CD4-positive, CD25-positive, alpha-beta regulatory T cell (primary cell): ENCODE measurements around the gene CFAP46. TPM values are rescaled to one million over a fixed set of nuclear protein-coding genes. Genes with fewer than 3 reads are reported as not detected.

Experiments
- ATAC-seq, 2 donors: fragments of 150-1000 bp; cut with Tn5 transposase; one replicate each; pipeline ENCODE4 v1.10.0; 2021; ENCODE audit warnings: low read depth in 2 of 2, moderate number of reproducible peaks in 2 of 2, moderate library complexity in 1 of 2
- DNase-seq, 3 donors: peaks; one replicate each; pipeline versions ENCODE4 v3.0.0 to v3.0.0-alpha.2; 2012 to 2022; ENCODE audit warnings: mixed read lengths in 1 of 3
- H3K27ac ChIP-seq: one replicate; pipeline ENCODE4 v1.7.0; 2013; ENCODE audit warnings: mild to moderate bottlenecking, low read length; ENCODE audit not compliant: insufficient read depth, poor library complexity, severe bottlenecking
- H3K27me3 ChIP-seq: one replicate; pipeline ENCODE4 v1.7.0; 2013; ENCODE audit warnings: low read length; ENCODE audit not compliant: control insufficient read depth, insufficient read depth
- H3K36me3 ChIP-seq: one replicate; pipeline ENCODE4 v1.7.0; 2013; ENCODE audit warnings: mild to moderate bottlenecking, low read length, moderate library complexity; ENCODE audit not compliant: control insufficient read depth, insufficient read depth
- H3K4me1 ChIP-seq: 2 replicates; pipeline ENCODE4 v1.7.0; 2013; ENCODE audit warnings: mild to moderate bottlenecking, low read length; ENCODE audit not compliant: insufficient read depth, control insufficient read depth, poor library complexity, severe bottlenecking
- H3K4me3 ChIP-seq: one replicate; pipeline ENCODE4 v1.7.0; 2013; ENCODE audit warnings: low read depth, mild to moderate bottlenecking, low read length, moderate library complexity
- H3K9me3 ChIP-seq, 2 experiments: 1 replicate in 1 of 2; 2 replicates in 1 of 2; pipeline ENCODE4 v1.7.0; 2013; ENCODE audit warnings: low read length in 2 of 2, mild to moderate bottlenecking in 1 of 2, moderate library complexity in 1 of 2; ENCODE audit not compliant: control insufficient read depth in 2 of 2
- H3K27ac Mint-ChIP-seq, 3 donors: one replicate each; pipeline ENCODE4 v1.8.0; 2020 to 2022; ENCODE audit warnings: mild to moderate bottlenecking in 3 of 3, mixed read lengths in 3 of 3, moderate library complexity in 2 of 3
- H3K27me3 Mint-ChIP-seq: one replicate; pipeline ENCODE4 v1.8.0; 2022; ENCODE audit warnings: mild to moderate bottlenecking, mixed read lengths
- H3K36me3 Mint-ChIP-seq: one replicate; pipeline ENCODE4 v1.8.0; 2020; ENCODE audit warnings: mixed read lengths
- H3K4me1 Mint-ChIP-seq, 4 donors: one replicate each; pipeline ENCODE4 v1.8.0; 2020 to 2022; ENCODE audit warnings: mixed read lengths in 4 of 4, mild to moderate bottlenecking in 1 of 4
- H3K4me3 Mint-ChIP-seq, 4 donors: one replicate each; pipeline ENCODE4 v1.8.0; 2020 to 2022; ENCODE audit warnings: mild to moderate bottlenecking in 4 of 4, mixed read lengths in 4 of 4, moderate library complexity in 3 of 4
- H3K9me3 Mint-ChIP-seq, 7 donors: one replicate each; pipeline ENCODE4 v1.8.0; 2020 to 2022; ENCODE audit warnings: mixed read lengths in 7 of 7, mild to moderate bottlenecking in 3 of 7, moderate library complexity in 2 of 7
- polyA plus RNA-seq, 4 donors: library from polyadenylated mRNA; unstranded; fragments of 300-500 nt; fragmentation: Illumina TruSeq; gene quantifications; one replicate each; pipeline ENCODE4 v1.2.3, GENCODE V29; 2021
- total RNA-seq: library from RNA; stranded (reverse); gene quantifications from one replicate; pipeline ENCODE4 v1.2.3, GENCODE V29; 2022

CFAP46 gene
- total and polyA plus RNA-seq, 5 donors from 2014 or later: not detected

DNA sequence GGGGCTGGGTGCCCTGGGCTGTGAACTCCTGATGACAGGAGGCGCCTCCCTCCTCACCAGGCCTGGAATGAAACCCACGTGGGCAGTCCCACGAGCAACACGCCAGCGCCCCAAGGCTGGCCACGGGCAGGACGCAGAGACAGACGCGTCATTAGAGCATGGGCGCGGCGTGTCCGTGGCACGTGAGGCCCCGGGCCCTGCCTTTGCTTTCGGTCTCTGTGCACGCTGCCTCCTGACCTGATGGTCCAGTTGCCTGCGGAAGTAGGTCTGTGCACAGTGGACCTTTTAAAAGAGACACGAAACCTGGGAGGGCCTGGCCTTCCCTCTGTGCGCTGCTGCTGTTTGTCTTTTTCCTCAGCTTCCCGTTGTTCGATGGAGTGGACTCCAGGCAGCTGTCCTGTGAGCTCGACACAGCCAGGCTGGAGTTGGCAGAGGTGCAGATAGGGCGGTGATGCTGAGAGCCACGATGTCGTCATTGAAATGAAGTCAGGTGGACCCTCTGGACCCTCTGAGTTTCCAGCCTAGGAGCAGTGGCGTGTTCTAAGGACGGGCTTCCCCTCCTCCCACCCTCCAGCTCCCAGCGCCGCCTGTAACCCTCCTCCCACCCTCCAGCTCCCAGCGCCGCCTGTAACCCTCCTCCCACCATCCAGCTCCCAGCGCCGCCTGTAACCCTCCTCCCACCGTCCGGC is 40.1 kb upstream of the CFAP46 start:
- H3K4me1 Mint-ChIP-seq: no peaks in the 10 kb centered on the region
- no peak overlapping the region for H3K4me3 Mint-ChIP-seq
- Histone ChIP-seq H3K36me3 (no peaks in the 10 kb centered on the region), H3K27ac (no peak overlapping the region), H3K4me1 (no peaks in the 10 kb centered on the region), H3K9me3 (no peaks in the 10 kb centered on the region), H3K4me3 (no peak overlapping the region), H3K27me3 (no peaks in the 10 kb centered on the region)
- no peaks in the 10 kb centered on the region for H3K36me3 Mint-ChIP-seq
- H3K27me3 Mint-ChIP-seq: no peaks in the 10 kb centered on the region
- ATAC-seq (no peak), DNase-seq (no peak)
- peak overlapping the region in 1 of 3 donors; percentile 47 for H3K27ac Mint-ChIP-seq
- H3K9me3 Mint-ChIP-seq: peaks cover 0 to 2% (median 0%) of the 10 kb centered on the region in 7 donors

DNA sequence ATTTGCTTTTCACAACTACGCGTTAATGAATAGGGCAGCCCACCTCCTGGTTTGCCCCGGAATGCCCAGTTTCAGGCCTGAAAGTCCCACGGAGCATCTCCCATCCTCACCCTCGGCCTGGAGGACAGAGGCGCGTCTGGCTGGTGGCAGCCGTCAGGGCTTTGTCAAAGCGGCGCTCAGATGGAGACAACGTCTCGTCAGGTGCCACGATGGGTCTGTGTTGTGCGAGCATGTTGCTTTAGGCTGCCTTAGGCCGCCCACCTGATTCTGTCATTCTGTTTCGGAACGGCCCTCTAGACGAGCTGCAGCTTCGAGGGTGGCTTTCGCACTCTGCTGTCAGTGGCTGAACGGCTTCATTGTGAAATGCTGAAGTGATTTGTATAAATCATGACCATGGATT is 39.4 kb upstream of the CFAP46 start:
- Histone ChIP-seq H3K4me3 (no peak overlapping the region), H3K36me3 (no peaks in the 10 kb centered on the region), H3K27ac (no peak overlapping the region), H3K9me3 (no peaks in the 10 kb centered on the region), H3K4me1 (no peaks in the 10 kb centered on the region), H3K27me3 (no peaks in the 10 kb centered on the region)
- no peak overlapping the region for H3K27ac Mint-ChIP-seq
- no peaks in the 10 kb centered on the region for H3K4me1 Mint-ChIP-seq
- no peaks in the 10 kb centered on the region for H3K27me3 Mint-ChIP-seq
- ATAC-seq: no peak
- no peak for DNase-seq
- H3K9me3 Mint-ChIP-seq: peaks cover 0 to 2% (median 0%) of the 10 kb centered on the region in 7 donors
- H3K36me3 Mint-ChIP-seq: no peaks in the 10 kb centered on the region
- no peak overlapping the region for H3K4me3 Mint-ChIP-seq

DNA sequence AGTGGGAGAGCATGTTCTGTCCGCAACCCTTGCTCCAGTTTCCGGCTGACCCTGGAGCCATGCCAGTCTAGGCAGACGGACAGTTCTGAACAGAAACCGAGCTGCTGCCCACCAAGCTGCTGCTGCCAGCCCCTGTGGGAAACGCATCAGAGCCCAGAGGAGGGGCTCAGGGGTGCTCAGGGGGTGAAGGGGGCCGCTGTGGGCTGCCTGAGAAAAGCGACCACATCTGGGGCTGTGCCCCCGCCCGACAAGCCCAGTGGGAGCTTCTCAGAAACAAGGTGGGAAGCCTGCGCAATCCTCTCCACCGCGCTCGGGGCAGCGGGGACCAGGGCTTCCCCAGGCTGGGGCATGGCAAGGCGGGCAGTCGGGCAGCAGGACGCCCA is 38.8 kb upstream of the CFAP46 start:
- Histone ChIP-seq H3K4me3 (no peak overlapping the region), H3K36me3 (no peaks in the 10 kb centered on the region), H3K9me3 (no peaks in the 10 kb centered on the region), H3K4me1 (no peaks in the 10 kb centered on the region), H3K27me3 (no peaks in the 10 kb centered on the region), H3K27ac (no peak overlapping the region)
- Mint-ChIP-seq H3K4me3 (no peak overlapping the region), H3K36me3 (no peaks in the 10 kb centered on the region), H3K9me3 (peaks cover 0 to 2% (median 0%) of the 10 kb centered on the region in 7 donors), H3K27ac (no peak overlapping the region), H3K27me3 (no peaks in the 10 kb centered on the region), H3K4me1 (no peaks in the 10 kb centered on the region)
- ATAC-seq (no peak), DNase-seq (no peak)

DNA sequence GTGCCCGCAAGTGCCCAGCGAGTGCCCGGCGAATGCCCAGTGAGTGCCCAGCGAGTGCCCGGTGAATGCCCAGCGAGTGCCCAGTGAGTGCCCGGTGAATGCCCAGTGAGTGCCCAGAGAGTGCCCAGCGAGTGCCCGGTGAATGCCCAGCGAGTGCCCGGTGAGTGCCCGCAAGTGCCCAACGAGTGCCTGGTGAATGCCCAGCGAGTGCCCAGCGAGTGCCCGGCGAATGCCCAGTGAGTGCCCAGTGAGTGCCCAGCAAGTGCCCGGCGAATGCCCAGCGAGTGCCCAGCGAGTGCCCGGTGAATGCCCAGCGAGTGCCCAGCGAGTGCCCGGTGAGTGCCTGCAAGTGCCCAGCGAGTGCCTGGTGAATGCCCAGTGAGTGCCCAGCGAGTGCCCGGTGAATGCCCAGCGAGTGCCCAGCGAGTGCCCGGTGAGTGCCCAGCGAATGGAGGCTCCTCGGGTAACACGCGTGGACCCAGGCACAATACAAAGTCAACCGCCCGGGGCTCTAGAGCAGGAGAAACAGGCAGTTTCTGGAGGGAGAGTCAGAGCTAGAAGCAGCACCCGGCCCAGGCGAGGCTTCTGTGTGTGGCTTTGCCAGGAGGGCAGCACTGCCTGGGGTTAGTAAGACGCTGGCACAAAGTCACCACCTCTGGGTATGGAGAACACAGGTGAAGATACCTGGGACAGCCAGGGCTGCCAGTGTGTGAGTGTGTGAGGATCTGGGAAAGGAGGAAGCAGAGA is 38.2 kb upstream of the CFAP46 start:
- no peaks in the 10 kb centered on the region for H3K9me3 ChIP-seq
- no peak for DNase-seq

DNA sequence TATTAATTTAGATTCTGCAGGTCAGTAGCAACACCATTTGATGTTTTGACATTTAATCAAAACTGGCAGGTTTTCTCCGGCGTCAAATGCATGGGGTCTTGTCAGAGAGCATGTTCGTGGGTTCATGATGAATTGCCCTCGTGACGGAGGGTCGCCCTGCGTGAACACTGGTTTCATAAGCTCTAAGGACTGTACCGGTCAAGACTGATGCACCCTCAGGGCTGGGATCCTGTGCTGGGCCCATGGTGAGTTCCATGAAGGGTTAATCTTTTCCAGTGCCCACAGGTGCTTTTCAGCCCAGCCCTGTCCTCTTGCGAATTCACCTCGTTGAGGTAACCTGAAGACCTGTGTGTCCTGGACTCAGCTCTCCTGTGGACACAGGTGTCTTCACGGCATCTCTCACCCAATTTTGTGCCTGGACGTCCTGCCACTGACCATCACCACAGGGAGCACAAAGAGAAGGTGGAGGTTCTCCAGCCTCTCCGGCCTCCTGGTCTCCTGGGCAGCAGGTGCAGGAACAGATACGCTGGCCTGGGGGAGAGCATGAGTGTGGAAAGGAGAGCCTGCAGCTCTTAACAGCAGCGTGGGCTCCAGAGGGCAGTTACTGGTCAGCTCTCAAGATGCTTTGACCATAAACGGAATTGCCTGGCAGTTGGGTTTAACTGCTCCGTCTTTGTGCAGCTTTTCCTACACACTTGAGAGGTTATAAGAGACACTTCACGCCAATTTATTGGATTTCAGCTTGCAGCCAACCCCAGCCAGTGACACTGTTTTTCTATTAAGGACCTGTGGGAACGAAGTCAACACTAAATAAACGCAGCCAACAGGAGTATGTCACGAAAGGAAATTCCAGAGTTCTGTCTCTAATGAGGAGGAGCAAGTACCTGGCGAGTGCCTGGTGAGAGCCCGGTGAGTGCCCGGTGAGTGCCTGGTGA is 37.4 kb upstream of the CFAP46 start:
- H3K36me3 Mint-ChIP-seq: no peaks in the 10 kb centered on the region
- Histone ChIP-seq H3K27me3 (no peaks in the 10 kb centered on the region), H3K4me3 (no peak overlapping the region), H3K4me1 (no peaks in the 10 kb centered on the region), H3K27ac (no peak overlapping the region), H3K36me3 (no peaks in the 10 kb centered on the region), H3K9me3 (no peaks in the 10 kb centered on the region)
- DNase-seq (no peak), ATAC-seq (no peak)
- H3K27me3 Mint-ChIP-seq: no peaks in the 10 kb centered on the region
- peaks cover 0 to 2% (median 0%) of the 10 kb centered on the region in 7 donors for H3K9me3 Mint-ChIP-seq
- H3K27ac Mint-ChIP-seq: no peak overlapping the region
- no peaks in the 10 kb centered on the region for H3K4me1 Mint-ChIP-seq
- H3K4me3 Mint-ChIP-seq: no peak overlapping the region

More for the DNA sequence above, 38.2 kb upstream of the CFAP46 start:
- Mint-ChIP-seq H3K27me3 (no peaks in the 10 kb centered on the region), H3K27ac (no peak overlapping the region), H3K4me1 (no peaks in the 10 kb centered on the region), H3K9me3 (peaks cover 0 to 2% (median 0%) of the 10 kb centered on the region in 7 donors), H3K4me3 (no peak overlapping the region), H3K36me3 (no peaks in the 10 kb centered on the region)
- Histone ChIP-seq H3K4me1 (no peaks in the 10 kb centered on the region), H3K27me3 (no peaks in the 10 kb centered on the region), H3K36me3 (no peaks in the 10 kb centered on the region), H3K4me3 (no peak overlapping the region), H3K27ac (no peak overlapping the region)
- no peak for ATAC-seq

DNA sequence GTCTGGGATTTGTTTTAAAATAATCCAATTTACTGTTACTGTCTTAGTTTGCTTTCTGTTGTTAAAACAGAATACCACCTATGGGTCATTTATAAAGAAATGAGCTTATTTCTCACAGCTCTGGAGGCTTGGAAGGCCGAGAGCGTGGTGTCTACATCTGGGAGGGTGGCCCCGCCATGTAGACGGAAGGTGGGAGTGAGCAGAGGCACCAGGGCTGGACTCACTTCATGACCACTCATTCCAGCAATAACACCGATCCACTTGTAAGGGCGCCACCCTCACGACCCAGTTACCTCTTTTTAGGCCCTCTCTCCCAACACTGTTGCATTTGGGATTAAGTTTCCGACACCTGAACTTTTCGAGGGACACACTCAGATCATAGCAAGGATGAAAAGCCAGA is 36.2 kb upstream of the CFAP46 start:
- H3K27me3 ChIP-seq: no peaks in the 10 kb centered on the region
- no peak for DNase-seq
- no peaks in the 10 kb centered on the region for H3K4me1 ChIP-seq

DNA sequence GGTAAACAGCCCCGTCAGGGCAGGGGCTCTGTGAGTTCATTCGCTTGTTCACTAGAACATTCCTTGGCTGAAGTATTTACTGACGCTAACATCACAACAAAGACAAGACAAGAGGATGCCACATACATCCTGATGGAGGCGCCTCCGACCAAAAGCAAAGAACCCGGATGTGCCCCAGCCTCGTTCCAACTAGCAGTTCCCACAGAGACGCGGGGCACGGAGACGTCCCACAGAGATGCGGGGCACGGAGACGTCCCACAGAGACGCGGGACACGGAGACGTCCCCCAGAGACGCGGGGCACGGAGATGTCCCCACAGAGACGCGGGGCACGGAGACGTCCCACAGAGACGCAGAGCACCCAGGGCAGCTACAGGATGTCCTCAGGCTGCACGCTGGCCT is 35.4 kb upstream of the CFAP46 start:
- H3K4me3 ChIP-seq: no peak overlapping the region
- no peaks in the 10 kb centered on the region for H3K4me1 ChIP-seq
- H3K27ac ChIP-seq: no peak overlapping the region
- H3K9me3 ChIP-seq: no peaks in the 10 kb centered on the region
- no peak overlapping the region for H3K4me3 Mint-ChIP-seq
- H3K27me3 Mint-ChIP-seq: no peaks in the 10 kb centered on the region
- H3K9me3 Mint-ChIP-seq: no peaks in the 10 kb centered on the region
- H3K27ac Mint-ChIP-seq: no peak overlapping the region
- H3K36me3 Mint-ChIP-seq: no peaks in the 10 kb centered on the region
- no peaks in the 10 kb centered on the region for H3K36me3 ChIP-seq
- ATAC-seq (no peak), DNase-seq (no peak)
- H3K27me3 ChIP-seq: no peaks in the 10 kb centered on the region
- H3K4me1 Mint-ChIP-seq: no peaks in the 10 kb centered on the region

More for the DNA sequence above, 36.2 kb upstream of the CFAP46 start:
- no peak for ATAC-seq
- no peak overlapping the region for H3K4me3 Mint-ChIP-seq
- Histone ChIP-seq H3K9me3 (no peaks in the 10 kb centered on the region), H3K4me3 (no peak overlapping the region), H3K27ac (no peak overlapping the region), H3K36me3 (no peaks in the 10 kb centered on the region)
- H3K4me1 Mint-ChIP-seq: no peaks in the 10 kb centered on the region
- H3K27me3 Mint-ChIP-seq: no peaks in the 10 kb centered on the region
- H3K9me3 Mint-ChIP-seq: no peaks in the 10 kb centered on the region
- H3K36me3 Mint-ChIP-seq: no peaks in the 10 kb centered on the region
- no peak overlapping the region for H3K27ac Mint-ChIP-seq
